Glutamatergic neuron (in vitro differentiated cells): ENCODE measurements around the gene PTPRF. TPM values are rescaled to one million over a fixed set of nuclear protein-coding genes. Genes with fewer than 3 reads are reported as not detected.

Experiments used
- DNase-seq: peaks from one replicate; pipeline ENCODE4 v3.0.0; 2022
- H3K27ac Mint-ChIP-seq: one replicate; pipeline ENCODE4 v1.8.0; 2020; ENCODE audit warnings: mild to moderate bottlenecking, mixed read lengths, inconsistent platforms; ENCODE audit not compliant: unreplicated experiment
- H3K27me3 Mint-ChIP-seq: one replicate; pipeline ENCODE4 v1.8.0; 2020; ENCODE audit warnings: mild to moderate bottlenecking, moderate library complexity, mixed read lengths, inconsistent platforms; ENCODE audit not compliant: unreplicated experiment
- H3K36me3 Mint-ChIP-seq: one replicate; pipeline ENCODE4 v1.8.0; 2020; ENCODE audit warnings: mild to moderate bottlenecking, mixed read lengths, inconsistent platforms; ENCODE audit not compliant: unreplicated experiment
- H3K4me1 Mint-ChIP-seq: one replicate; pipeline ENCODE4 v1.8.0; 2020; ENCODE audit warnings: mild to moderate bottlenecking, low read depth, mixed read lengths, inconsistent platforms; ENCODE audit not compliant: unreplicated experiment
- H3K4me3 Mint-ChIP-seq: one replicate; pipeline ENCODE4 v1.8.0; 2020; ENCODE audit warnings: mild to moderate bottlenecking, mixed read lengths, inconsistent platforms; ENCODE audit not compliant: unreplicated experiment
- H3K9me3 Mint-ChIP-seq: one replicate; pipeline ENCODE4 v1.8.0; 2020; ENCODE audit warnings: mild to moderate bottlenecking, moderate library complexity, mixed read lengths, inconsistent platforms; ENCODE audit not compliant: unreplicated experiment
- total RNA-seq: library from RNA; stranded (reverse); fragmentation: NEBNext Ultra II Directional; extraction: Animal tissue kit (Norgen Biotek cat#: 25700); gene quantifications from one replicate; pipeline ENCODE4 v1.2.1, GENCODE V29; 2021; ENCODE audit not compliant: unreplicated experiment
- TF ChIP-seq, protein P1 (sequence below): fragments of 200-600 bp; sonication (generic); IDR thresholded peaks from one replicate; pipeline ENCODE4 v1.5.0; 2021; ENCODE audit not compliant: partially characterized antibody, unreplicated experiment

Gene PTPRF
- total RNA-seq, 1 donor from 2014 or later: 171 TPM

DNA sequence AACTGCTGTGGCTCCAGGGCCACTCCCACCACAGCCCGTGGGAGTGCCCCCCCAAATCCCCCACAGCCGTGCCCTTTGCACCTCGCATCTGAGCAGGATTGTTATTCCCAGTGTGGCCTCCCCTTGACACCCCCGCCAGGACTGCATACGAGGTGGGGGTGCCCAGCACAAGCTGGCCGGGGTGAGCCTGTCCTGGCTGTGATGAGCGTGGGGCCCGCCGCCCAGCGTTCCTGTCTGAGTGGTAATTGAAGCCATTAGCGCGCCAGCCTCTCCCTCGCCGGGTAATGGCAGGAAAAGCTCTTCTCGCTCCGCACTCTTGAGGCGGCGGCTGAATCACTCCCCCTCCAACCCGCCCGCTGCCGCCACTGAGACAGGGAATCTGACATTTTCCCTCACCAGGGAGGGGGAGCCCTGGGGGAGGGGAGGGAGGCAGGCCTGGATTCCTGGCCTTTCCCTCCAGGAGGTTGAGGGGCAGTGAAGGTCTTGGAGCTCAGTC is 27.7 kb downstream of the PTPRF start:
- Mint-ChIP-seq H3K27ac (no peak overlapping the region), H3K9me3 (peaks cover 3% of the 10 kb centered on the region), H3K4me1 (peaks cover 13% of the 10 kb centered on the region), H3K27me3 (peaks cover 7% of the 10 kb centered on the region), H3K4me3 (no peak overlapping the region), H3K36me3 (peaks cover 5% of the 10 kb centered on the region)
- TF ChIP-seq, protein P1, sequence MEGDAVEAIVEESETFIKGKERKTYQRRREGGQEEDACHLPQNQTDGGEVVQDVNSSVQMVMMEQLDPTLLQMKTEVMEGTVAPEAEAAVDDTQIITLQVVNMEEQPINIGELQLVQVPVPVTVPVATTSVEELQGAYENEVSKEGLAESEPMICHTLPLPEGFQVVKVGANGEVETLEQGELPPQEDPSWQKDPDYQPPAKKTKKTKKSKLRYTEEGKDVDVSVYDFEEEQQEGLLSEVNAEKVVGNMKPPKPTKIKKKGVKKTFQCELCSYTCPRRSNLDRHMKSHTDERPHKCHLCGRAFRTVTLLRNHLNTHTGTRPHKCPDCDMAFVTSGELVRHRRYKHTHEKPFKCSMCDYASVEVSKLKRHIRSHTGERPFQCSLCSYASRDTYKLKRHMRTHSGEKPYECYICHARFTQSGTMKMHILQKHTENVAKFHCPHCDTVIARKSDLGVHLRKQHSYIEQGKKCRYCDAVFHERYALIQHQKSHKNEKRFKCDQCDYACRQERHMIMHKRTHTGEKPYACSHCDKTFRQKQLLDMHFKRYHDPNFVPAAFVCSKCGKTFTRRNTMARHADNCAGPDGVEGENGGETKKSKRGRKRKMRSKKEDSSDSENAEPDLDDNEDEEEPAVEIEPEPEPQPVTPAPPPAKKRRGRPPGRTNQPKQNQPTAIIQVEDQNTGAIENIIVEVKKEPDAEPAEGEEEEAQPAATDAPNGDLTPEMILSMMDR: no peak
- peak; percentile 83 for DNase-seq

DNA sequence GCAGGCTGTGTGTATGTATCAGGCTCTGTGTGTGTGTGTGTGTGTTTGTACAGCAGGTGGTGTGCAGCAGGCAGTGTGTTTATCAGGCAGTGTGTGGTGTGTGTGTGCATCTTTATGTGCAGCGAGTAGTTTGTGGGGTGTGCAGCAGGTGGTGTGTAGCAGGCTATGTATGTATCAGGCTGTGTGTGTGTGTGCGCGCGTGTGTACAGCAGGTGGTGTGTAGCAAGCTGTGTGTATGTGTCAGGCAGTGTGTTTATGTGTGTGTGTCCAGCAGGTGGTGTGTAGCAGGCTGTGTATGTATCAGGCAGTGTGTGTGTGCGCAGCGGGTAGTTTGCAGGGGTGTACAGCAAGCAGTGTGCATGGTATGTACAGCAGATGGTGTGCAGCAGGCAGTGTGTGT is 29.0 kb downstream of the PTPRF start:
- no peak overlapping the region for H3K4me3 Mint-ChIP-seq
- peaks cover 6% of the 10 kb centered on the region for H3K9me3 Mint-ChIP-seq
- no peaks in the 10 kb centered on the region for H3K36me3 Mint-ChIP-seq
- TF ChIP-seq, protein P1: no peak
- H3K27ac Mint-ChIP-seq: no peak overlapping the region
- peaks cover 21% of the 10 kb centered on the region for H3K4me1 Mint-ChIP-seq
- no peak for DNase-seq
- H3K27me3 Mint-ChIP-seq: peaks cover 9% of the 10 kb centered on the region

DNA sequence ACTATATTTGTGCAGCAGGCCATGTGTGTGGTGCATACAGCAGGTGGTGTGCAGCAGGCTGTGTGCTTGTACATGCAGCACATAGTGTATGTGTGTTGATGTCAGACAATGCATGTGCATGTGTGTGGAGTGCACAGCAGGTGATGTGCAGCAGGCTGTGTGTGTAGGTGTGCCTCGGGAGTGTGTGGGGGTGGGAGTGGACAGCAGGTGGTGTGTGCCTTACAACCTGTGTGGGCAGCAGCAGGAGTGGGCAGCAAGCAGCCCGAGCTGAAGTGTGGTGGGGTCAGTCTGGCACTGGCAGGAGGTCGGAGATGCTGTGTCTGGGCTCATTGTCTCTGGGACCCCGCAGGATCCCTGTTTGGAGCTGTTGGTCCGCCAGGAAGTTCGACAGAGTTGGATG is 29.6 kb downstream of the PTPRF start:
- Mint-ChIP-seq H3K27ac (no peak overlapping the region), H3K9me3 (peaks cover 11% of the 10 kb centered on the region), H3K36me3 (no peaks in the 10 kb centered on the region), H3K4me3 (no peak overlapping the region), H3K4me1 (peaks cover 27% of the 10 kb centered on the region), H3K27me3 (peaks cover 14% of the 10 kb centered on the region)
- no peak for DNase-seq
- TF ChIP-seq, protein P1: no peak

DNA sequence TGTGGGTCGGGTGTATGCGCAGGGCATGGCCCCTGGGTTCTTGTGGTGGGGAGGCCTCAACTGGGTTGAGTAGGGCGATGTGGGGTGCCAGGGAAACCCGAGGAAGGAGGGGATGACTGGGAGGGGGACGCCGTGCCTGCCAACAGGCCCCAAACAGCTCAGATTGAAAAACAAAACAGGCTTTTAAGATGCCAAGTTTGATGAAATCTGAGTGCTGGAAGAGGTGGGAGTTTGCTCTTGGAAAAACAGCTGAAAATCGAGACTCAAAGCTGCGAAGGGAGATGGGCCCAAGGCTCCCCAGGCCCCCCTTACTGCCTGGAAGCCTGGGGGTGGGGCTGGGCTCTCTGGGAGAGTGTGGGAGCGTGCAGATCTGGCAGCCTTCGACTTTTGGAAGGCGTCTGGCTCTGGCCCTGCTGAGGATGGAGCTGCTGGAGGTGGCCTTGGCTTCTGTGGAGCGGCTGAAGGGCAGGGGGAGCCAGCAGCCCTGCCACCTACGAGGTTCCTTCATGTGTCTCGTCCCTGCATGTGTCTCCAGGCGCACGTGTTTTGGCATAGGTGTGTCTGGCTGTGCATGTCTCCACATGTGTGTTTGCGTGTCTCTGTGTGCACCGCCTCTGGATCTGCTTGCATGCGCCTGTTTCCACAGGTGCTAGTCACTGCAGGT is 33.3 kb downstream of the PTPRF start:
- peak overlapping the region; percentile 98 for H3K27ac Mint-ChIP-seq

More for the DNA sequence above, 33.3 kb downstream of the PTPRF start:
- peak; percentile 50 for DNase-seq
- H3K27me3 Mint-ChIP-seq: peaks cover 20% of the 10 kb centered on the region
- peak overlapping the region; percentile 85 for H3K4me3 Mint-ChIP-seq
- TF ChIP-seq, protein P1: no peak
- peaks cover 41% of the 10 kb centered on the region for H3K4me1 Mint-ChIP-seq
- H3K9me3 Mint-ChIP-seq: peaks cover 15% of the 10 kb centered on the region
- H3K36me3 Mint-ChIP-seq: no peaks in the 10 kb centered on the region
